ENCODE data around the gene IL13RA1.

DNA sequence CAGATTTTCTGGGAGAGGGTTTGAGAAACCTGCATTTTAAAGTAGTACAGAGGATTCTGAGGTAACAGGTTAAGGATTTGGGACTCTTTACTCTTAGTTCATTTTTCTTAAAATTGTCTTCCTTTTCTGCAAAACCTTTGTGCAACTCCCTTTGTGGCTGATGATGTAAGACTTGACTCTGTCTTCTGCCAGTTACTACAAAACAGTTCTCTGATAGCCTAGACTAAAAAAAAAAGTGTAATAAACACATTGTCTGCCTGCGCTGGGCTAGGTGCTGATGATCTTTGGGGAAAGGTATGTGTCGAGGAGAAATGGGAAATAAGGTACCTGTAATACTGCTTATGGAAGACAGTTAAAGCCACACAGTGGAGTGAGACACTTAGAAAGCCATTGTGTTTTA lies 28.7 kb downstream of the IL13RA1 start:
- TF ChIP-seq GATA2 (IDR thresholded peaks at IDR 0.05; ENCODE audit: low read depth, low read length) = no peak
- TF ChIP-seq GATA3 (IDR thresholded peaks at IDR 0.05; ENCODE audit: low read depth, low read length) = no peak

All from SH-SY5Y (cell line).